T-helper 2 cell treated with Interferon-gamma antibody and Interleukin-4, amounts not matched to agents 100 ng/mL and 5 ng/mL, for 36 hours (primary cell): Measurements from ENCODE around the gene SPCS3. TPM values are rescaled to one million over a fixed set of nuclear protein-coding genes. Genes with fewer than 3 reads are reported as not detected.

Experiments used
- intact Hi-C: fragments of 100-400 bp; cut with micrococcal nuclease; formaldehyde crosslinking; loops from one replicate; pipeline ENCODE4 v1.15.1; 2023
- total RNA-seq: library from RNA; stranded (reverse); gene quantifications from 2 replicates; pipeline ENCODE4 v1.2.3, GENCODE V29; 2022

The SPCS3 gene
- total RNA-seq, 1 donor from 2014 or later, result 244 TPM

DNA sequence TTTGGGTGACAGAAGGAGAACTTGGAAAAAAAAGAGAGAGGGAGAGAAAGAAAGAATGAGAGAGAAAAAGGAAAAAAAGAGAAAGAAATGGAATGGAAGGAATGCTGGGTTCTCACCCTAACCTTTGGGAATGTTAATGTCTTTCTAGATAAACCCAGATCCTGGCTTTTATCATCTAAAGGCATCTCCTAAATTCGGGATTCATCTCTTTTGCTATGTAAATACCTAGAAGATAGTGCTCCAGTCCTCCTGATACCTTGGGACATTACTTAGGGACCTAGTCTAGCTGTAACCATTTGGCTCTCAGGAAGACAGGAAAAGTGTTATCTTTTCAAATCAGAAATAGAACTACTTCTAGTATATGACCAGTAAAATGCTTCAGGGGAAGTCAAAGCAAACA, 15.8 kb upstream of the SPCS3 start:
- intact Hi-C loops, result no loop called here

DNA sequence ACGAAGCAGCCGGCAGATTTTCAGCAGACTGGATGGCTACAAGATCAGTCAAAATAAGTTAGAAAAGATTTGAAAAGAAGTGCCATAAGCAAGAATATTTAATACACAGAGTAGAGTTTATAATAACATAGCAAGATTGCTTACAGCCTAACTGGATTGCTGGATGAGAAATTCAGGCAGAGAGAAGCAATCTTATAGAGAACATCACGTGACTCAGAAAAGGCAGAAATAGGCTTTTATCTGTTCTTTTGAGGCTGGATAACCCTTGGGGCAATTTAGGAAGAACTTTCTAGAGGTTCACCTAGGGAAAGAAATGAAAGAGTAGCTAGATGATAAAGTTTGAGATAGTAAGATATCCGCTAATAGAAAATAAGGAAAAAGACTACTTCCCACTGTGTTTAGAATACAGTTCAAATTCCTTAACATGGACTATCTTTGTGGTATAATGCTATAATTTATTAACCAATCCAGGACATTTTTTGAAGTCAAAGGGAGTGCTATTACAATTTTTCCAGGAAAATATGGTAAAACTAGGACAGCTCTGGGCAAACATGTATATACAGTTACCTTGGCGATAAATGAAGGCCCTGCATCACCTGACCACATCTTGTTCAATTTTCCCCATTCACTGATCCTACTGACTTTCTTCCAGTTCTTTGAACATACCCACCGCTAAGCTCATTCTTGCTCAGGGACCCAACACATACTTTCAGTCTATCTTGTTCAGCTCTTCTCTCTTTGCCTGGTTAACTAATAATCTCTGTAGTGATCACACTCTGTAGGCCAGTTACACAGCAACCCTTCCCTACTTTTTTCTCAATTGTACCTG, 12.7 kb upstream of the SPCS3 start:
- intact Hi-C loops, result no loop called here

DNA sequence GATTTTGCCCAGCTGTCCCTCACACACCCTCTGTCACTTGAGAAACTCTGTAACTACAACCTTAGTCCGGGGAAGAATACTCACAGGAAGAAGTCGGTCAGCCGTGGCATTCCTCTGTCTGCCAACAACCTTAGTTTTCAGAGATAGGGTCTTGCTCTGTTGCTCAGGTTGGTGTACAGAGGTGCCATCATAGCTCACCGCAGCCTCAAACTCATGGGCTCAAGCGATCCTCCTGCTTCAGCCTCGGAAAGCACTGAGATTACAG, 12.2 kb upstream of the SPCS3 start:
- intact Hi-C loops, result no loop called here

DNA sequence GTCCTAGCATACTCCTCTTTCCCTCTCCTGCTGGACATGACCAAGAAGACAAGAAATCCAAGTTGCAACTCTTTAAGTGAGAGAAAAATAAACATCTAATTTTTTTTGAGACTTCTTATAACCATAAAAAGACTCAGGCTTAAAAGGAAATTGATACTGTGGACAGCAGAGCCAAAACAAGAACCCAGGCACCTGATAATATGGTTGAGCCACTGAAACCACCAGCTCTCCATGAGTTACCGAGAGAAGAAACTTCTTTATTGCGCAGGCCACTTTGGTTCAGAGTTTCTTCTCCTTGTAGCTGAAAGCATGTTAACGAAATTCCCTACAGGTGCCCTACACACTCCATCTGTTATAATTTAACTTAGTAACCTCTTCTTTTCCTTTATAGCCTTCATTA, 11.3 kb upstream of the SPCS3 start:
- intact Hi-C loops, result no loop called here

DNA sequence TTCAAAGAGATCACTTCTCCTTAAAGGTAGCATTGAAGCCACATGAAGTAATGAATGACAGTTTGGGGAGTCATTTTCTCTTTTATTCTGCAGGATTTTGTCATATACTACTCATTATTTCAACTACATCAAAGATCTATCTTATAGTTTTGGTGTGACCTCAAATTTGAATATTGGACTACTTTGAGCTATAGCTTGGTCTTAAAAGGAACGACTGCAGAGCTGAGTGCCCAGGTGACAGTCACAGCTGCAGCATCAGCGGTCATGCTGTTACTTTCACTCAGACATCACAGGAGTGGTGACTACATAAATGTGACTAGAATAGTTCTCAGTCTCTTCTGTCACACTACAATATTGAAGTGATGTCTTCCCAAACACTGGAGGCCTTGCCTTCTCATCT, 10.7 kb upstream of the SPCS3 start:
- intact Hi-C loops, result no loop called here

DNA sequence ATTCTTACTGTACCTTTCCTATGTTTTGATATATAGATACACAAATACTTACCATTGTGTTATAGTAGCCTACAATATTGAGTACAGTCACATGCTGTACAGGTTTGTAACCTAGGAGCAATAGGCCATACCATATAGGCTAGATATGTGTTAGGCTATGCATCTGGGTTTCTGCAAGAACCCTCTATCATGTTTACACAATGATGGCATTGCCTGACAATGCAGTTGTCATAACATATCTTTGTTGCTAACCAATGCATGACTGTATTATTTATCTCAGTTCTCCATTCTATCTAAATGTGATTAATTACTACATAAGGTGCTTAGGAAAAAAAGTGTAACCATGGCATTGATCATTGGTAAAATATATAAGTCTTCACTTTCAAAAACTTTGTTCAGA, 10.0 kb upstream of the SPCS3 start:
- intact Hi-C loops, result no loop called here

DNA sequence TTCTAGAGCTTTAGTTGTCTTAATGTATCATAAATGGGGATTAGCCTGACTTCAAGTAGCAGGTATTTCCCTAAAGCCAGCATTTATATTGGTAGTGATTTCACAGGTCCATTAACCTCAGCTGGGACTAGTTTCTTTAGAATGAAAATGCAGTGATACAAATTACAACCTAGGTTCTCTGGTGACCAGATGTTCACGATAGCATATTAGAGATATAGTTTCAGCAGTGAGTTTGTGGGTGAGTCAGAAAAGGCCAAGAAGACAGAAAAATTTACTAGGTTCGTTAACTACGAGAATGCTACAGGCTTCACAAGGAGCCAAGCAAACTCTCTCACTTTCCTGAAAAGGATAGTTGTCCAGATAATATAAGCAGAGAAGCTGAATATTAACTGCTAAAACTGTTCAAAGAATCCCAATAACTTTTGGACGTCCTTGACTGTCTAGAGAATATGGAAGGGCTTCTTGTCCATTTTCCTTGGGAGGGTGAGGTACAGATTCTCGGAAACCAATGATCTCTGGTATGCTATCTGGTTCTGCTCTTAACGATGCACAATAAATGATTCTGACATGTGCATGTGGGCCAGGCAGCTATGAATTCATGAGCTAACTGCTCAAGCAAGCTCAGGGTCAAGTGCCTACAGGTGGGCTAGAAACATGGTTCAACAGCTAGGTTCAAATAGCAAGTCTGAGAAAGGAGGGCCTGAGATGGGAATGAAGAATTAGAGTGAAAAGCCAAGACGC, 6.0 kb upstream of the SPCS3 start:
- intact Hi-C loops, result no loop called here

DNA sequence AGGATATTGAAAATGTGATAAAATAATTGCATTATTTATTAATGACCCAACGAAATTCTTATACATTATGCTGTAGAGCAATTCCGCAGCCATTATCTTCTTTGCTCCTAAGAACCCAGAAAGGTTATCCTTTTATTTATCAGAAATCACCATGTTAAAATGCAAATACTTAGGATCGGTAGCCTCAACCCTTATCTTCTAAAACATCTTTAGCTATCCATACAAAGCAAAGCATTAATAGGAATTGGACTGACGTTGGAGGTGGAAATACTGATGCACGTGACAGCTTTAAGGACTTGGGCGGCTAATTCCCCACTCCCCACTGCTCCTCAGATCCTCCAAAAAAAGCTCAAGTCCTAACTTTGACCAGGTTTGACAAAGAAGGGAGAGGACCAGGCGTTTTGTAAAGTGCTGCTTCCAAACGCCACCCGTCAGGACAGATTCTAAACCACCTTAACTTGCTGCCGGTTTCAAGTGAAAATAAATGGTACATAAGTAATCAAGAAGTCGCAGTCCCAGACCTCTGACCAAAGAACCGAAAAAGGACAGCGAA, 539 bp upstream of the SPCS3 start:
- intact Hi-C loops, result loop anchor here (1.0 kb wide), 2 partner anchors 124 to 990 kb away; partner anchors contain the start of genes NEIL3 and SPATA4

DNA sequence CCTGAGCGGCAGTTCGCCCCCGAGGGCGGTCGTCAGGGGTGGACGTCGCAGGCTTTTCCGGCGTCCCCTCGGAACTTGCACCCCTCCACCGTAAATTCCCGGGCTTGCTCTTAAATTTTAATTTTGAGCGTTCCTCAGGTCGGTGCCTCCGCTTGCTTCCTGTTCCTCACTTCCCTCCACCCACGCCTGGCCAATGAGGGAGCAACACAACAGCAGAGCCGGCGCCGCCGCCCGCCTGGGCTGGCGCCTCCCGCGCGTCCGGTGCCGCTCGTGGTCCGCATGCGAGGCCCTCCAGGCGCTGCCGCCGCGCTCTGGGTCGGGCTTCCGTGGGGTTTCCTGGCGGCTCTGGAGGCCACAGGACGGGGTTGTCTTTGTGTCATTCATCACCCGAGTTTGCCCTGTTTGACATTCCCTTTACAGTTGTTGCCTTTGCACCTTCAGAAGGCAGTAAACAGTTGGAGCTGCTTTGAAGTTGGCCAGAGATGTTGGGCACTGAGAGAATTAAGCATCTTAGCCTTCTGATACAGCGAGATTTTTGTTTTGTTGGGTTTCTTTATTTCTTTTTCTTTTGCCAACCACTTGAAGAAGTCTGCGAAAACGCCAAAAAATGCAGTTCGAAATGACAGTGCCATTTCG, 692 bp downstream of the SPCS3 start:
- intact Hi-C loops, result loop anchor here (5.0 kb wide), 1 partner anchor 1122 kb away; the partner anchor contains the start of gene AGA

DNA sequence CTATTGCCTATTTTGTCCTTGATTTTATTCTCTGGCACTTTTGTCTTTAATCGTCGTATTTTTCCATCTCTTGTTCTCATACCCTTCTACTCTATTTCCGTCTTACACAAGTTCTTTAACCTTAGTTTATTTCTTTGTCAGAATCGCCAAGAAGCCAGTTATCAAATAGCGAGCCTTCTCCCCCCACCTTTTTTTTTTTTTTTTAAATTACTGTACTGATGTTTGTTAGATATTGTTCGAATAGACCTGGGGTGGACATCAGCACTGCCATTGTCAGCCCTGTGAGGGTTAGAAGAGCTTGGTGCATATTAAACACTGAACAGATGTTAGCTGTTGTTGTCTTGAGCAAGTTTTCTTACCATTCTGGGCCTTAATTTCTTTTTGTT, 1.2 kb downstream of the SPCS3 start:
- intact Hi-C loops, result loop anchor here (1.0 to 5.0 kb wide), 3 partner anchors 255 to 1121 kb away; partner anchors contain the start of gene AGA

DNA sequence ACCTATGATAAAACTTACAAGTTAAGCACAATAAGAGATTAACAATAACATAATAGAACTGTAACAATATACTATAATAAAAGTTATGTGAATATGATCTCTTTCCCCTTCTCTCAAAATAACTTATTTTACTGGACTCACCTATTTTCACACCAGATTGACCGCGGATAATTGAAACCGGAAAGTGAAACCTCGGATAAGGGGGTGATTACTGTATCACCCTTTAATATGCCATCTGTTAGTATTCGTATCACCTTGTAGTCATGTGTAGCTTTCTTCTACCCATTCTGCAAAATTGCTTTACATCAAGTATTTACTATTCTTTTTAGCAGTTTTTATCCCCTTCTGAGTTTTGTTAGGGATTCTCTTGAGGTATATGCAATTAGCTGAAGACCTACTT, 1.8 kb downstream of the SPCS3 start:
- intact Hi-C loops, result loop anchor here (1.0 to 5.0 kb wide), 3 partner anchors 255 to 1121 kb away; partner anchors contain the start of gene AGA

DNA sequence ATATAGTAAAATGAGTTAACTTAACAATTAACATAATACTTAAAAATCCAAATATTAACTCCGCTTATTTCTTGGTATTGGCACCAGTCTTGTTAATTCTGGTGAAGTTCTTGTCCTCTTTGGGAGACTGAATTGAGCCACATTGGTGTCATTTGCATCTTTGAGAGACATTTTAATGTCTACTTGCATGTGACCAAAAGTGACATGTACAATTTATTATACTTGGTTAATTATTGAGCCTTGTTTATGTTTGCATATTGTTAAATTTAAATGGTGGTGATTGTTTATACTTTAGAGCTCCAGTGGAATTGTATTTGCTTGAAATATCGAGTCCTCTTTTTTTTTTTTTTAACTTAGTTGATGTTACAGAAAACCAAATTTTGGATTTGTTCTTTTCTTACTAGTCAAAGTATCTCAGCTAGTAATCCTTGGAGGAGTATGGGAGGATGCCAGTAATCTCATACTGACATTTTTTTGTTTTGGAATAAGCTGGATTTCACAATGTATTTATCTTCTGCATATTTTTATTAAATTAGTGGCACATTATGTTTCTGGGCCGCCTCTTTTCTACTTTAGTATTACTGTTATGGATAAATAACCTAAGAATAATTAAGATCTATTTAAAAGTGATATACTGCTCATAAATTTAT, 3.9 kb downstream of the SPCS3 start:
- intact Hi-C loops, result loop anchor here (5.0 kb wide), 1 partner anchor 1119 kb away; the partner anchor contains the start of gene AGA

DNA sequence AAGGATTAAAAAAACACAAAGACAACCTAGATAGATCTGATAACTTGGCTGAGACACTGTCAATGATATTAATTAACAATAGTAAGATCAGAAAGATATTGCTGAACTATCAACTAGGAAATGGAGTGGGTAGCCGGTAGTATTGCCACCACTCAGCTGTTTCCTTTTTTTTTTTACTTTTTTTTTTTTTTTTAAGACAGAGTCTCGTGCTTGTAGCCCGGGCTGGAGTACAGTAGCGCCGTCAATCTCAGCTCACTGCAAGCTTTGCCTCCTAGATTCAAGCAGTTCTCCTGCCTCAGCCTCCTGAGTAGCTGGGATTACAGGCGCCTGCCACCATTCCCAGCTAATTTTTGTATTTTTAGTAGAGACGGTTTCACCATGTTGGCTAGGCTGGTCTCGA, 5.1 kb downstream of the SPCS3 start:
- intact Hi-C loops, result loop anchor here (5.0 kb wide), 1 partner anchor 1117 kb away; the partner anchor contains the start of gene AGA

DNA sequence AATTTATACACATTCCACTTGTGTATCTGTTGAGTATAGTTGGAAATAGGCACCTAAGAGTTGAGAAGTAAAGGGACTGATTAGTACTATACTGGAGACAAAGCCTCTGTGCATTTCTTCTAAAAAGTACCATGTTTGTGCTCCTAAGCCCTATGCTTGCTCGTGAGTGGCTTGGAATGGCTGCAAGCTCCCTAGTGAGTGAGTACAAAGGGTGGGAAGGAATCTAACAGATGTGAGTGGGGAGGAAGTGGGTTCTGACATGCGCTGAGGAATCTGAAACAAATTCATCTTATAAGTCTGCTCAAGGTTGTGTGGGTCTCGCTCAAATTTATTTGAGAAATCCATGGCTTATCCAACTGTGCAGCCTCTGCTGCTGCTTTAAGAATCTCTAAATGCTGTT, 13.3 kb downstream of the SPCS3 start:
- intact Hi-C loops, result no loop called here

DNA sequence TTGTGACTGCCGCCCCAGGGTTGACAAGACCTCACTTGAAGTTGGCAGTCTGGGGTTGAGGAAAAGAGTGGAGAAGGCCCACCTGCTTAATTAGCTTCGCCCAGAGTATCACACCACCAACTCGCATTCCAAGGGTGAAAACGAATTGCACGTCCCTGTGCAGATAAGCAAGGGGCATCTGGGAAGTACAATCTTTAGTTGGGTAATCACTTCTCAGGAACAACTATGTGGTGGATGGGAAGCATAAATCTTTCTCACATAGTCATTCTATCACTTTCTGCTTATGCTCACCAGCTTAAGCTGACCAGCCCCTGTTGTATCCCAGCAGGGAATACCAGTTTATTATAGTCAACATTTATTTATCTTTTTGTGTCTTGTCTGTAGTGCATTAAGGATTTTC, 14.3 kb downstream of the SPCS3 start:
- intact Hi-C loops, result no loop called here

DNA sequence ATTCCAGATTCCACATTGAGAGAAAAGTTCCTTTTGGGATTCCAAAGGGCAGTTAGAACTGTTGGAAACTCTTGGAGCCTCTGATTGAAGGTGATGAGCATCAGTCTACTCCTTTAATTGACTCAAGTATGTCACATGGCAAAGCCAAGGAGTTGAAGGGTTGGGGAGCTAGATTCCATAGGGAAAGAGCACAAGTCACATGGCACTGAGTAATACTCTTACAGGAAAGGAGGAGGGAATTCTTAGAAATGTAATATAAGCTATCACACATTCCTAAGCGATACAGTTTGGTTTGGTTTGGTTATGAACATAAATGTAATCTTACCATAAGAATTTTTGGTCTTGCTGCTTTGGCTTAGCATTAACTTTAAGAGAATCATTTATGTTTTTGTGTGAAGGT, 15.7 kb downstream of the SPCS3 start:
- intact Hi-C loops, result no loop called here

DNA sequence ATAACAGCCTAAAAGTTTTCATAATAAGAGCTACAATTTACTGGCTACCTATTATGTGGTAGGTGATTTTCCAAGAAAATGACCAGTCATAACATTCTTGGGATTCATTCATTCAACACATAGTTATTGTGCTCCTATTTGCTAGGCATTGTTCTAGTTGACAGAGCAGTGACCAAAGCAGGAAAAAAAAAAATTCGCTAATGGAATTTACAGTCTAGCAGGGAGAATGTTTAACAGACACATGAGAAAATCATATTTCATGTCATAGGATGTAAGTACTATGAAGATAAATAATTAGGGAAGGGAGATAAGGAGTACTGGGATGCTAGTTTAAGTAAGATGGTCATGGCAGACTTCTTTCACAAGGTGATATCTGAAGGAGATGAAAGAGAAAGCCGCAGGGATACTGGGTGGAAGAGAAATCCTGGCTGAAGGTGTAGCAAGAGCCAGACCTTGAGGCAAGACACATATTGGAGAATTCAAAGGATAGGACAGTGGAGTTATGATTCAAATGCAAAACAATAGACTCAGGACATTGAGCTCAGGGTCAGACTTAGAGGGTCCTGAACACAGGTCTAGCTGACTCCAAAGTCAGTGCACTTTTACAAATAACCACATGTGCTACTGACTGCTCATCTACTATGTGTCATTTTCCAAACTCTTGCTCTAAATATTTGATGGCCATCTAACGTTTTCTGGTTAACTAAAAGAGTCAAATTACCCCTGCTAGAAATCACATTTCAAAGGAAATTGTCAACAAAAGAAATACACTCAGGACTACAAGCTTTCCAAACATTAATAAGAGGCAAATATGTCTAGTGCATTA, 20.4 kb downstream of the SPCS3 start:
- intact Hi-C loops, result loop anchor here (2.0 kb wide), 1 partner anchor 393 kb away; no protein-coding TSS in a partner anchor

DNA sequence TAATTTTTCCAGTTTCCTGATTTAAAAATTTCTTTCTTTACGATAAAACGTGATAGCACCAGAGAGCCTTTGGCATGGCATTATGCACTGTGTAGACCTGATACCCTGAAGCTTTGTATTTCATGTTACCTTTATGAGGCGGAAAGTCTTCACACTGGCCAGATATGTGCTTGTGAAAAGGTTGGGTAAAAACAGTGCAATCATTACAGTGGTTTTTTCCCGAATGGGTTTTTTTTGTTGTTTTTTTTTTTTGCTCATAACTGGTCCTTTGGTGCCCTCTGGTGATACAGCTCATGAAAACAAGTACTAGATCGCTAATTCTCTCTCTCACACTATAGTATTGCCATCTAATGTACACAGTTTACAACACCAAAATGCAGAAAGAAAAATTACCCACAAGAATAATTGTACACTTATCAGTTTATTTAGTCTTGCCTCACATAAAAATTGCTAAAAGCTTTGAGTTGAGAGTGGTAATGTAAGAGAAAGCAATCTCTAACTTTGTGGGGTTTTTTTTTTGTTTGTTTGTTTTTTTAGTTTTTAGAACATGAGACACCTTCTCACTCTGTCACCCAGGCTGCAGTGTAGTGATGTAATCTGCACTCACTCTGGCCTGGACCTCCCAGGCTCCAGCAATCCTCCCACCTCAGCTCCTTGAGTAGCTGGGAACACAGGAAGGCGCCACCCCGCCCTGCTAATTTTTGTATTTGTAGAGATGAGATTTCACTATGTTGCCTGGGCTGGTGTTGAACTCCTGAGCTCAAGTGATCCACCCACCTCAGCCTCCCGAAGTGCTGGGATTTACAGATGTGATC, 21.3 kb downstream of the SPCS3 start:
- intact Hi-C loops, result loop anchor here (1.0 to 2.0 kb wide), 2 partner anchors 191 to 394 kb away; no protein-coding TSS in a partner anchor

DNA sequence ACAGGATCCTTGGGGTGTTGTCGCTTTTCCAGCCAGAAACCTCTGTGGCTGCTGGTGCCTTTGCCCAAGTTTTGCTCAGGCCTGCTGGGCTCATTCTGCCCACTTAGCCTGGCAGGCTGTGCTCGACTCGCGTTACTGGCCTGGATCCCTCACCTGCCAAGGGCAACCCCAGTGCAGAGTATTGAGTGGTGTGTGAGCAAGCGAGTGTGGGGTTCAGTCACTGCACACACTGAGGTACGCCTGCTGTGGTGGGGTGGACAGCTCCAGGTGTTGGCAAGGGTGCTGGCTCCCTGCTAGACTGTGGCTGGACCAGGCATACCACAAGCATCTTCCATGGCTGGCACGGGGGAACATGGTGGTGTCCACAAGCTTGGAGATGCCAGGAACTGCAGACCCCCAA, 22.6 kb downstream of the SPCS3 start:
- intact Hi-C loops, result no loop called here
